ENCODE measurements around the gene TPRN. TPM values are rescaled to one million over a fixed set of nuclear protein-coding genes. Genes with fewer than 3 reads are reported as not detected.

Gene TPRN
- total RNA-seq, 1 donor from 2014 or later: 18.0 TPM

GRCh38 chr9:137150617-137151457, 49.7 kb downstream of the TPRN start:
- Histone ChIP-seq H3K27me3 (ENCODE audit: low read depth) (peaks cover 78% of the 10 kb centered on the region), H3K9me3 (replicated peaks) (no peaks in the 10 kb centered on the region), H3K4me3 (no peak overlapping the region), H3K27ac (replicated peaks) (no peak overlapping the region), H3K4me1 (no peaks in the 10 kb centered on the region), H3K36me3 (no peaks in the 10 kb centered on the region)
- intact Hi-C loops (cut with micrococcal nuclease): no loop called here
- no peak for TF ChIP-seq CTCF (IDR thresholded peaks at IDR 0.05; ENCODE audit: borderline replicate concordance)
- no peak for DNase-seq

GRCh38 chr9:137149942-137150616, 50.5 kb downstream of the TPRN start:
- Histone ChIP-seq H3K27ac (replicated peaks) (no peak overlapping the region), H3K27me3 (ENCODE audit: low read depth) (peaks cover 75% of the 10 kb centered on the region), H3K4me3 (no peak overlapping the region), H3K9me3 (replicated peaks) (no peaks in the 10 kb centered on the region), H3K36me3 (no peaks in the 10 kb centered on the region), H3K4me1 (no peaks in the 10 kb centered on the region)
- TF ChIP-seq CTCF (IDR thresholded peaks at IDR 0.05; ENCODE audit: borderline replicate concordance): no peak
- DNase-seq: no peak
- intact Hi-C loops (cut with micrococcal nuclease): no loop called here

- intact Hi-C loops (cut with micrococcal nuclease): no loop called here
- Histone ChIP-seq H3K36me3 (no peaks in the 10 kb centered on the region), H3K4me3 (no peak overlapping the region), H3K4me1 (no peaks in the 10 kb centered on the region), H3K9me3 (replicated peaks) (no peaks in the 10 kb centered on the region), H3K27me3 (ENCODE audit: low read depth) (peaks cover 70% of the 10 kb centered on the region), H3K27ac (replicated peaks) (no peak overlapping the region)
- no peak for TF ChIP-seq CTCF (IDR thresholded peaks at IDR 0.05; ENCODE audit: borderline replicate concordance)
- no peak for DNase-seq
Measured at GRCh38 chr9:137149363-137149762, 51.2 kb downstream of the TPRN start.

- H3K27me3 ChIP-seq (ENCODE audit: low read depth): peaks cover 70% of the 10 kb centered on the region
- H3K4me3 ChIP-seq: no peak overlapping the region
- intact Hi-C loops (cut with micrococcal nuclease): no loop called here
- no peak for TF ChIP-seq CTCF (IDR thresholded peaks at IDR 0.05; ENCODE audit: borderline replicate concordance)
- no peak overlapping the region for H3K27ac ChIP-seq (replicated peaks)
- H3K4me1 ChIP-seq: no peaks in the 10 kb centered on the region
- DNase-seq: no peak
- H3K9me3 ChIP-seq (replicated peaks): no peaks in the 10 kb centered on the region
- no peaks in the 10 kb centered on the region for H3K36me3 ChIP-seq
Measured at GRCh38 chr9:137148661-137149060, 51.9 kb downstream of the TPRN start.

GRCh38 chr9:137148242-137148641, 52.3 kb downstream of the TPRN start:
- no peak for DNase-seq
- H3K27me3 ChIP-seq (ENCODE audit: low read depth): peaks cover 70% of the 10 kb centered on the region

More at GRCh38 chr9:137148242-137148641, 52.3 kb downstream of the TPRN start:
- Histone ChIP-seq H3K4me1 (no peaks in the 10 kb centered on the region), H3K36me3 (no peaks in the 10 kb centered on the region), H3K27ac (replicated peaks) (no peak overlapping the region), H3K4me3 (no peak overlapping the region), H3K9me3 (replicated peaks) (no peaks in the 10 kb centered on the region)
- intact Hi-C loops (cut with micrococcal nuclease): no loop called here
- TF ChIP-seq CTCF (IDR thresholded peaks at IDR 0.05; ENCODE audit: borderline replicate concordance): no peak
